HuH-7 (cell line): ENCODE measurements around the gene SERPINE1.
A peak's percentile ranks its signal among the peaks of the same experiment; 100 is the strongest.
"Not testable (repeated sequence)": the region's sequence is repeated elsewhere in the genome, so short reads cannot be mapped to it uniquely, and the experiment has no call there.

Source experiments
- DNase-seq: peaks from one replicate; pipeline ENCODE4 v3.0.0; 2011; ENCODE audit warnings: low spot score

Gene SERPINE1

GRCh38 chr7:101126651-101127459 lies at the start of gene SERPINE1:
Gene SERPINE1, plus strand, starts transcription at chr7:101127104. Its CDS starts 1,290 bp downstream, at chr7:101128394.
- peak; percentile 36 for DNase-seq

GRCh38 chr7:101077303-101078086 lies 49.4 kb upstream of the SERPINE1 start:
- peak; percentile 86 for DNase-seq

- DNase-seq = no peak
These were observed 45.5 kb upstream of the SERPINE1 start for GRCh38 chr7:101081432-101081831.

GRCh38 chr7:101084865-101085161 lies 42.1 kb upstream of the SERPINE1 start:
- no peak for DNase-seq

- peak; percentile 98 for DNase-seq
These were observed 41.5 kb upstream of the SERPINE1 start, which contains the start of gene TRIM56 for GRCh38 chr7:101085162-101085964. Gene TRIM56, plus strand, starts transcription at chr7:101085481. Its CDS starts 1,832 bp downstream, at chr7:101087313.

GRCh38 chr7:101087334-101088068 lies 39.4 kb upstream of the SERPINE1 start:
- no peak for DNase-seq

- no peak for DNase-seq
These were observed 38.9 kb upstream of the SERPINE1 start for GRCh38 chr7:101088069-101088425.

- no peak for DNase-seq
These were observed 37.9 kb upstream of the SERPINE1 start for GRCh38 chr7:101088858-101089529.

- no peak for DNase-seq
These were observed 37.0 kb upstream of the SERPINE1 start for GRCh38 chr7:101089876-101090275.

- not testable (repeated sequence) for DNase-seq
These were observed 34.5 kb upstream of the SERPINE1 start for GRCh38 chr7:101092266-101092905.

GRCh38 chr7:101093906-101094305 lies 33.0 kb upstream of the SERPINE1 start:
- no peak for DNase-seq

- no peak for DNase-seq
These were observed 32.5 kb upstream of the SERPINE1 start for GRCh38 chr7:101094376-101094775.

GRCh38 chr7:101094791-101095375 lies 32.0 kb upstream of the SERPINE1 start:
- peak; percentile 76 for DNase-seq

GRCh38 chr7:101096331-101096956 lies 30.5 kb upstream of the SERPINE1 start:
- no peak for DNase-seq

- DNase-seq = no peak
These were observed 30.0 kb upstream of the SERPINE1 start for GRCh38 chr7:101096957-101097347.

- no peak for DNase-seq
These were observed 29.3 kb upstream of the SERPINE1 start for GRCh38 chr7:101097561-101097960.

GRCh38 chr7:101099969-101100781 lies 26.7 kb upstream of the SERPINE1 start:
- DNase-seq = peak; percentile 63

- no peak for DNase-seq
These were observed 25.8 kb upstream of the SERPINE1 start for GRCh38 chr7:101100858-101101847.
